Liver (tissue), 9 donors: ENCODE results near the gene TTC4. TPM values are rescaled to one million over a fixed set of nuclear protein-coding genes. Genes with fewer than 3 reads are reported as not detected.

Source experiments
- DNase-seq: peaks from one replicate; pipeline ENCODE4 v3.0.0-alpha.2; 2017; ENCODE audit warnings: low spot score
- H3K27ac ChIP-seq, 2 donors: one replicate each; pipeline ENCODE4 v1.7.0; 2013; ENCODE audit warnings: inconsistent platforms in 2 of 2, low read length in 2 of 2, control low read depth in 1 of 2, low read depth in 1 of 2, mild to moderate bottlenecking in 1 of 2
- H3K27me3 ChIP-seq, 4 donors: one replicate each; pipeline versions ENCODE4 v1.6.1 to v1.7.0; 2013; ENCODE audit warnings: low read length in 3 of 4, inconsistent platforms in 1 of 4, mild to moderate bottlenecking in 1 of 4, moderate library complexity in 1 of 4; ENCODE audit not compliant: control insufficient read depth in 4 of 4, insufficient read depth in 4 of 4
- H3K36me3 ChIP-seq, 4 donors: one replicate each; pipeline versions ENCODE4 v1.6.1 to v1.7.0; 2013; ENCODE audit warnings: low read length in 3 of 4, mild to moderate bottlenecking in 3 of 4, low read depth in 1 of 4, moderate library complexity in 1 of 4; ENCODE audit not compliant: control insufficient read depth in 4 of 4, insufficient read depth in 3 of 4
- H3K4me1 ChIP-seq, 4 donors: one replicate each; pipeline versions ENCODE4 v1.6.1 to v1.7.0; 2013; ENCODE audit warnings: low read length in 3 of 4, mild to moderate bottlenecking in 3 of 4, moderate library complexity in 1 of 4; ENCODE audit not compliant: control insufficient read depth in 4 of 4, insufficient read depth in 4 of 4
- H3K4me3 ChIP-seq, 3 donors: one replicate each; pipeline versions ENCODE4 v1.6.1 to v1.7.0; 2013; ENCODE audit warnings: low read length in 3 of 3, control low read depth in 1 of 3, low read depth in 1 of 3, mild to moderate bottlenecking in 1 of 3
- H3K9ac ChIP-seq, 2 donors: one replicate each; pipeline ENCODE4 v1.7.0; 2013; ENCODE audit warnings: low read length in 2 of 2, mild to moderate bottlenecking in 2 of 2, moderate library complexity in 2 of 2, control low read depth in 1 of 2, low read depth in 1 of 2
- H3K9me3 ChIP-seq, 4 donors: one replicate each; pipeline versions ENCODE4 v1.6.1 to v1.7.0; 2013; ENCODE audit warnings: low read length in 3 of 4; ENCODE audit not compliant: control insufficient read depth in 4 of 4
- EGR1 ChIP-seq, 2 donors: IDR thresholded peaks; 2 replicates each; pipeline ENCODE4 v1.6.1; 2016 to 2018; ENCODE audit warnings: antibody characterized with exemption in 2 of 2, low read depth in 2 of 2
- FOXA1 ChIP-seq: IDR thresholded peaks from 2 replicates; pipeline ENCODE4 v1.6.1; 2016; ENCODE audit warnings: antibody characterized with exemption
- FOXA2 ChIP-seq: IDR thresholded peaks from 2 replicates; pipeline ENCODE4 v1.6.1; 2016; ENCODE audit warnings: antibody characterized with exemption
- GABPA ChIP-seq, 2 donors: IDR thresholded peaks in 1 of 2; conservative IDR thresholded peaks in 1 of 2; 2 replicates each; pipeline ENCODE4 v1.6.1; 2016; ENCODE audit warnings: antibody characterized with exemption in 2 of 2, mild to moderate bottlenecking in 1 of 2, moderate library complexity in 1 of 2
- HNF4A ChIP-seq, 2 donors: conservative IDR thresholded peaks; 2 replicates each; pipeline ENCODE4 v1.6.1; 2016; ENCODE audit warnings: antibody characterized with exemption in 2 of 2, mild to moderate bottlenecking in 2 of 2
- HNF4G ChIP-seq: IDR thresholded peaks from 2 replicates; pipeline ENCODE4 v1.6.1; 2016; ENCODE audit warnings: antibody characterized with exemption
- NR2F2 ChIP-seq: IDR thresholded peaks from 2 replicates; pipeline ENCODE4 v1.6.1; 2016; ENCODE audit warnings: antibody characterized with exemption
- RAD21 ChIP-seq, 2 donors: IDR thresholded peaks; 2 replicates each; pipeline ENCODE4 v1.6.1; 2016; ENCODE audit warnings: antibody characterized with exemption in 2 of 2, mild to moderate bottlenecking in 2 of 2
- RXRA ChIP-seq, 2 donors: IDR thresholded peaks; 2 replicates each; pipeline ENCODE4 v1.6.1; 2017 to 2018; ENCODE audit warnings: antibody characterized with exemption in 2 of 2, mild to moderate bottlenecking in 1 of 2
- SP1 ChIP-seq: IDR thresholded peaks from 2 replicates; pipeline ENCODE4 v1.6.1; 2018; ENCODE audit warnings: antibody characterized with exemption, mild to moderate bottlenecking
- TAF1 ChIP-seq: conservative IDR thresholded peaks from 2 replicates; pipeline ENCODE4 v1.6.1; 2016; ENCODE audit warnings: antibody characterized with exemption, mild to moderate bottlenecking
- YY1 ChIP-seq: IDR thresholded peaks from 2 replicates; pipeline ENCODE4 v1.6.1; 2016; ENCODE audit warnings: antibody characterized with exemption, mild to moderate bottlenecking
- WGBS: extraction: QIAGEN DNeasy Blood & Tissue Kit; methylation state at CpG from one replicate; pipeline ENCODE4 v1.1.7; 2013; 5-methylcytosine and 5-hydroxymethylcytosine counted together
- polyA plus RNA-seq, 2 donors: library from polyadenylated mRNA; stranded (reverse) in 1 of 2; unstranded in 1 of 2; fragments of 200-250 nt in 1 of 2; fragments of >200 nt in 1 of 2; fragmentation: Nextera tagmentation in 1 of 2; extraction: Ambion mirVana in 1 of 2; gene quantifications; one replicate each; pipeline versions ENCODE4 v1.2.1 to v1.2.3, GENCODE V29; 2013 to 2015
- total RNA-seq, 2 donors: library from RNA; depleted of rRNA; stranded (reverse); fragments of >200 nt; gene quantifications; one replicate each; pipeline ENCODE4 v1.2.3, GENCODE V29; 2014
- TF ChIP-seq, protein P1 (sequence below): IDR thresholded peaks from 2 replicates; pipeline ENCODE4 v1.6.1; 2016; ENCODE audit warnings: antibody characterized with exemption
- TF ChIP-seq, protein P2 (sequence below): fragments of 150-350 bp; IDR thresholded peaks from 2 replicates; pipeline ENCODE4 v1.5.1; 2017; ENCODE audit warnings: improper control_type of control experiment, low read depth, low read length; ENCODE audit not compliant: missing input control
- TF ChIP-seq, protein P3 (sequence below): IDR thresholded peaks from 2 replicates; pipeline ENCODE4 v1.6.1; 2016; ENCODE audit warnings: antibody characterized with exemption
- donor health status: healthy.
- donor health status: healthy.
- donor health status: healthy.
- donor health status: healthy.
- donor health status: healthy.

TTC4 gene
- total and polyA plus RNA-seq, 4 donors = 6.9 to 10.9 (median 8.1) TPM

DNA sequence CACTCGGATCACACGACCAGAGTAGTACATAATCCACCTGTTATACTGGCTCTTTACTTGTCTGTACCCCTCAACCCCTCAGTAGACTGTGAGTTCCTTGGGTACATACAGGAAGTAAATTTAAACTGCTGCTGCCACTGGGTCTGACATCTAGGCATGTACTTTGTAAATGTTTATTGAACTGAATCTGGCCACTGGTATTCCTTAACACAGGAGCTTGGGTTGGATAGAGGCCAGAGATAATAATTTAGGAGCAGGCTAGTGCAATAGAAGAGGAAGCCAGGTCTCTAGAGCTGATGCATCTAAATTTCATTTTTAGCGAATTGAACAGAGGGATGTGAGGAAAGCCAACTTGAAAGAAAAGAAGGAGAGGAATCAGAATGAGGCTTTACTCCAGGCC is 12.4 kb downstream of the TTC4 start:
- 81% methylated on average over 3 of the region's 3 CpGs for WGBS
- peaks cover 11 to 66% (median 41%) of the 10 kb centered on the region in 4 donors for H3K36me3 ChIP-seq
- H3K27ac ChIP-seq = no peak overlapping the region

DNA sequence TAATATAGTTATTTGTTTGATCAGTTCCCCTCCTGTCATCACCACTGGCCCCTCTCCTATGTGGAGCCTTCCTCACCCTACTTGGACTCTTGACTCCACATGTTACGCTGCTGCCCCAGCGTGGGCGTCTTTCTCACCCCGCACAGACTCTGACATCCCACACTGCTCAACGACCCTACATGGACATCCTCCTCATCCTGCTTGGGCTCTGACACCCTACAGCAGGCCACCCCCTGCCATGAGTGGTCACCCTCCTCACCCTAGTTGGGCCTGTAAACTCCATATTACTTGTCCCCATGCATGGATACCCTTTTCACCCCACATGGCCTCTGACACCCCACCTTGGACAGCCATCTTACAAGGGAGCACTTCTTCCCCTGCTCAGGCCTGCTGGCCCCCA is 21.0 kb downstream of the TTC4 start:
- Histone ChIP-seq H3K4me3 (no peak overlapping the region), H3K9ac (no peak overlapping the region), H3K9me3 (no peaks in the 10 kb centered on the region), H3K27me3 (no peaks in the 10 kb centered on the region), H3K36me3 (peaks cover 11 to 67% (median 50%) of the 10 kb centered on the region in 4 donors), H3K27ac (no peak overlapping the region), H3K4me1 (no peaks in the 10 kb centered on the region)
- 96% methylated on average over 5 of the region's 5 CpGs for WGBS
- no peak for DNase-seq
- TF ChIP-seq, protein P1, sequence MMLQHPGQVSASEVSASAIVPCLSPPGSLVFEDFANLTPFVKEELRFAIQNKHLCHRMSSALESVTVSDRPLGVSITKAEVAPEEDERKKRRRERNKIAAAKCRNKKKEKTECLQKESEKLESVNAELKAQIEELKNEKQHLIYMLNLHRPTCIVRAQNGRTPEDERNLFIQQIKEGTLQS = no peak

More for the DNA sequence above, 12.4 kb downstream of the TTC4 start:
- Histone ChIP-seq H3K9me3 (no peaks in the 10 kb centered on the region), H3K27me3 (no peaks in the 10 kb centered on the region), H3K4me1 (peaks cover 0 to 1% (median 0%) of the 10 kb centered on the region in 4 donors), H3K9ac (no peak overlapping the region), H3K4me3 (no peak overlapping the region)
- no peak for DNase-seq
- no peak for TF ChIP-seq HNF4A (conservative IDR thresholded peaks at IDR 0.05)
- TF ChIP-seq, protein P2, sequence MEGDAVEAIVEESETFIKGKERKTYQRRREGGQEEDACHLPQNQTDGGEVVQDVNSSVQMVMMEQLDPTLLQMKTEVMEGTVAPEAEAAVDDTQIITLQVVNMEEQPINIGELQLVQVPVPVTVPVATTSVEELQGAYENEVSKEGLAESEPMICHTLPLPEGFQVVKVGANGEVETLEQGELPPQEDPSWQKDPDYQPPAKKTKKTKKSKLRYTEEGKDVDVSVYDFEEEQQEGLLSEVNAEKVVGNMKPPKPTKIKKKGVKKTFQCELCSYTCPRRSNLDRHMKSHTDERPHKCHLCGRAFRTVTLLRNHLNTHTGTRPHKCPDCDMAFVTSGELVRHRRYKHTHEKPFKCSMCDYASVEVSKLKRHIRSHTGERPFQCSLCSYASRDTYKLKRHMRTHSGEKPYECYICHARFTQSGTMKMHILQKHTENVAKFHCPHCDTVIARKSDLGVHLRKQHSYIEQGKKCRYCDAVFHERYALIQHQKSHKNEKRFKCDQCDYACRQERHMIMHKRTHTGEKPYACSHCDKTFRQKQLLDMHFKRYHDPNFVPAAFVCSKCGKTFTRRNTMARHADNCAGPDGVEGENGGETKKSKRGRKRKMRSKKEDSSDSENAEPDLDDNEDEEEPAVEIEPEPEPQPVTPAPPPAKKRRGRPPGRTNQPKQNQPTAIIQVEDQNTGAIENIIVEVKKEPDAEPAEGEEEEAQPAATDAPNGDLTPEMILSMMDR = no peak
- no peak for TF ChIP-seq FOXA1
- TF ChIP-seq SP1 = no peak
- no peak for TF ChIP-seq FOXA2
- TF ChIP-seq RXRA (IDR thresholded peaks at IDR 0.05) = no peak

DNA sequence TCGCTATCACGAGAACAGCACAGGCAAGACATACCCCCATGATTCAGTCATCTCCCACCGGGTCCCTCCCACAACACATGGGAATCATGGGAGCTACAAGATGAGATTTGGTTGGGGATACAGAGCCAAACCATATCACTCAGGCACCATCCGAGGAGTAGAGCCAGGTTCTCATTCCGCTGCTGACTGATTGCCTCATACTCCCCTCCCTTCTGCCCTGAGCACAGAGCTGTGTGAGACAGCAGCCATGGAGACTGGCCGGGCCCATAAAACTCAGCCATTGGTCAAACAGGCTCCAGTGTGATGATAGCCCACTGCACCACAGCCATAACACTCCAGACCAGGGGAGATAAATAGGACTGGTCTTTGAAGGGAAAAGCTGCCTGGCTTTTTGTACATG is 22.6 kb downstream of the TTC4 start:
- Histone ChIP-seq H3K9me3 (no peaks in the 10 kb centered on the region), H3K36me3 (peaks cover 10 to 70% (median 51%) of the 10 kb centered on the region in 4 donors), H3K27ac (no peak overlapping the region), H3K4me3 (no peak overlapping the region), H3K4me1 (no peaks in the 10 kb centered on the region), H3K27me3 (no peaks in the 10 kb centered on the region), H3K9ac (no peak overlapping the region)
- DNase-seq = no peak
- WGBS = 92% methylated on average over 6 of the region's 6 CpGs
- TF ChIP-seq GABPA (IDR thresholded peaks at IDR 0.05 in 1 of 2, conservative IDR thresholded peaks at IDR 0.05 in 1 of 2) (no peak), RXRA (IDR thresholded peaks at IDR 0.05) (no peak), NR2F2 (no peak), HNF4A (conservative IDR thresholded peaks at IDR 0.05) (no peak), FOXA1 (no peak), RAD21 (IDR thresholded peaks at IDR 0.05) (no peak), SP1 (no peak), FOXA2 (no peak), EGR1 (IDR thresholded peaks at IDR 0.05; ENCODE audit: low read depth in 2 of 2) (no peak), TAF1 (no peak), YY1 (no peak), HNF4G (no peak)
- TF ChIP-seq, protein P1 = no peak
- TF ChIP-seq, protein P2 = no peak
- TF ChIP-seq, protein P3, sequence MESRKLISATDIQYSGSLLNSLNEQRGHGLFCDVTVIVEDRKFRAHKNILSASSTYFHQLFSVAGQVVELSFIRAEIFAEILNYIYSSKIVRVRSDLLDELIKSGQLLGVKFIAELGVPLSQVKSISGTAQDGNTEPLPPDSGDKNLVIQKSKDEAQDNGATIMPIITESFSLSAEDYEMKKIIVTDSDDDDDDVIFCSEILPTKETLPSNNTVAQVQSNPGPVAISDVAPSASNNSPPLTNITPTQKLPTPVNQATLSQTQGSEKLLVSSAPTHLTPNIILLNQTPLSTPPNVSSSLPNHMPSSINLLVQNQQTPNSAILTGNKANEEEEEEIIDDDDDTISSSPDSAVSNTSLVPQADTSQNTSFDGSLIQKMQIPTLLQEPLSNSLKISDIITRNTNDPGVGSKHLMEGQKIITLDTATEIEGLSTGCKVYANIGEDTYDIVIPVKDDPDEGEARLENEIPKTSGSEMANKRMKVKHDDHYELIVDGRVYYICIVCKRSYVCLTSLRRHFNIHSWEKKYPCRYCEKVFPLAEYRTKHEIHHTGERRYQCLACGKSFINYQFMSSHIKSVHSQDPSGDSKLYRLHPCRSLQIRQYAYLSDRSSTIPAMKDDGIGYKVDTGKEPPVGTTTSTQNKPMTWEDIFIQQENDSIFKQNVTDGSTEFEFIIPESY = no peak
